Measurements from ENCODE around the gene MORN4. TPM values are rescaled to one million over a fixed set of nuclear protein-coding genes. Genes with fewer than 3 reads are reported as not detected.

Gene MORN4
- total and polyA plus RNA-seq, 2 of the 13 experiments (the other 11 are each of a cell fraction or from before 2014, with no cell fraction given), result 3.4 to 9.1 TPM

GRCh38 chr10:97596101-97597082 is 36.9 kb downstream of the MORN4 start (continued):
- TF ChIP-seq HNF4A (CRISPR knock-in tag; IDR thresholded peaks at IDR 0.05) (peak; percentile 39), ZNF317 (CRISPR knock-in tag; IDR thresholded peaks at IDR 0.05) (no peak), ZNF670 (CRISPR knock-in tag; IDR thresholded peaks at IDR 0.05; ENCODE audit: borderline replicate concordance) (no peak), IKZF1 (IDR thresholded peaks at IDR 0.05) (no peak), ZNF639 (CRISPR knock-in tag; conservative IDR thresholded peaks at IDR 0.05) (no peak), ZNF850 (CRISPR knock-in tag; conservative IDR thresholded peaks at IDR 0.05) (peak; percentile 97), ZNF691 (CRISPR knock-in tag; IDR thresholded peaks at IDR 0.05; ENCODE audit: borderline replicate concordance, low read depth) (0 out of 2 replicates have a peak, but pooled peaks have one; percentile 31), MXD4 (CRISPR knock-in tag; IDR thresholded peaks at IDR 0.05) (no peak), U2AF2 (IDR thresholded peaks at IDR 0.05; ENCODE audit: low read depth, low read length) (no peak), ZNF121 (CRISPR knock-in tag; IDR thresholded peaks at IDR 0.05) (peak; percentile 97), RAD51 (IDR thresholded peaks at IDR 0.05; ENCODE audit: borderline replicate concordance) (no peak), SP2 (CRISPR knock-in tag; IDR thresholded peaks at IDR 0.05) (no peak), SETDB1 (CRISPR knock-in tag; IDR thresholded peaks at IDR 0.05; ENCODE audit: borderline replicate concordance) (no peak), CREB1 (IDR thresholded peaks at IDR 0.05) (0 out of 2 replicates have a peak, but pooled peaks have one; percentile 7), CREB1 (CRISPR knock-in tag; IDR thresholded peaks at IDR 0.05) (no peak), ELF3 (CRISPR knock-in tag; IDR thresholded peaks at IDR 0.05) (0 out of 2 replicates have a peak, but pooled peaks have one; percentile 15), RCOR2 (CRISPR knock-in tag; IDR thresholded peaks at IDR 0.05) (no peak), ZNF740 (CRISPR knock-in tag; IDR thresholded peaks at IDR 0.05) (no peak)

Measured in HepG2 (cell line).